NCI-H510A (cell line): ENCODE measurements around the gene CASP10.

Experiments
- DNase-seq: peaks from one replicate; lab custom pipeline; 2025; lab: John Stamatoyannopoulos, UW

The CASP10 gene

DNA sequence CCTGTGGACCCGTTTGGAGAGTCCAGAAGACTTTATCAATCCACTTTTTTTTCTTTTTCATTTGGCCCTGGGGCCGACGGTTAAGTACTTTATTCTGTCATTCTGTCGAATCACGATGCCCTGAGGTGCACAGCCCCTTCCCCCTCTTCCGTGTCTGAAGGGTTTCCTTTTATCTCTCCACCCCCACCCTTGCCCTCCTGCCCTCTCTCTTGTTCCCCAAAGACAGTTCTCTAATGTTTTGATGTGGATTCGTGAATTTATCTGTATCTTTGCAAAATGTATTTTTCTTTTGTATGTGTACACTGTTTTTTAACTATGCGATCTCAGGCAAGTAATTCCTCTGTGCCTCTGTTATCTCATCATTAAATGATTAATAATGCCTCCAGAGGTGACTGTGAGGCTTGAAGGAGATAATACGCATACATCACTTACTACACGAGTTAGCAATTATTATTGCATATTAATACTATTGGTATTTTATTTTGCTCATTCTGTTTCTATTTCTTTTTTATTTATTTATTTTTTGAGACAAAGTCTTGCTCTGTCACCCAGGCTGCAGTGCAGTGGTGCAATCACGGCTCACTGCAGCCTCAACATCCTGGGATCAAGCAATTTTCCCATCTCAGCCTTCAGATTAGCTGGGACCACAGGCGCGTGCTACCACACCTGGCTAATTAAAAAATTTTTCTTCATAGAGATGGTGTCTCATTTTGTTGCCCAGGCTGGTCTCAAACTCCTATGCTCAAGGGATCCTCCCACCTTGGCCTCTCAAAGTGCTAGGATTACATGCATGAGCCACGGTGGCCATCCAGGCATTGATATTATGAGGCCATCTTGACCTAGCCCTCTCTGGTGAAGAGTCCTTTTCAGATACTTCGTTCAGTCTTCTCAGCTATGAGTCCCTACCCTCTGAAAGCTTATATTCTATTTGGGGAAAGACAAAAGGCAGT is 76.0 kb downstream of the CASP10 start:
- DNase-seq: no peak

DNA sequence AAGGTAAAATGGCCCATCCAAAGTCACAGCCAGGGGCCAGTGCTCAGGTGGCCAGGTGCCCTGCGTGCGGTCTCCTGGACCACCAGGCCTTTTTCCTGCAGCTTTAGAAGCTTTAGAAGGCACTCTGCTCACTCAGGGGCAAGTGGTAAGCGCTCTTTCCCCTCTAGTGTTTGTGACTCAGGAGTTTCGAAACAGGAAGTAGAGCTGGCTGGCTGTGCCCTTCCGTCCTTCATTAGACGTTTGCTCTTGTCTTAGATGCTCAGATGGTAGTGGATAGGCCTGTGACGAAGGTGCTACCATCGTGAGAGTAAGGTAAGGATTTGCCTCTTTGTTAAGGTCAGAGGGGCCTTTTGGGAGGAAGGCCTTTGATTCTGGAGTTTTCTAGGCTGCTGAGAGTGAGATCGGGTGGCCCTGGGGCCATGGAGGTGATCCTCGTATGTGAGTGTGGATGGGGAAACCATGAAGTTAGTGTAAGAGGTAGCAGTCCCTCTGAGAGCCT is 77.4 kb downstream of the CASP10 start, which contains the start of gene CASP8:
TSS of gene CASP8 (plus strand) at position 235 of the 499 bp plus-strand sequence. CDS start 5,951 bp downstream, outside the sequence.
- DNase-seq: no peak

DNA sequence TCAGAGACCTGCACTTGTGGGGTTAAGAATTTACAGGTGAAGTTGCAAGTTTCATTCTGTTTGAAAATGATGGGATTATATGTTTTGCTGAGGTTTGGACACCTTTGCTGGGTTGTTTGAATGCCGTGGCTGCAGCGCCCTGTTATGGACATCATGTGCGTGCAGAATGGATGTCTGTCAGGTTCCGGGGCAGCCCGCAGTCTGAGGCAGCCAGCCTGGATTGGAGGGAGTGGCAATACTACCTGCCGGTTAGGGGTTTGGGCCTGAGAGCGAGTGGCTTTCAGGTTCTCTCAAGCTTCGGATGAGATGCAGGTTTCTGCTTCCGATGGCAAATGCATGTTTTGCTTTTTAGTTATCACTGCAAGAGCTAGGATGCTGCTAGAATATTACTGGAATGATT is 78.5 kb downstream of the CASP10 start:
- DNase-seq: no peak

DNA sequence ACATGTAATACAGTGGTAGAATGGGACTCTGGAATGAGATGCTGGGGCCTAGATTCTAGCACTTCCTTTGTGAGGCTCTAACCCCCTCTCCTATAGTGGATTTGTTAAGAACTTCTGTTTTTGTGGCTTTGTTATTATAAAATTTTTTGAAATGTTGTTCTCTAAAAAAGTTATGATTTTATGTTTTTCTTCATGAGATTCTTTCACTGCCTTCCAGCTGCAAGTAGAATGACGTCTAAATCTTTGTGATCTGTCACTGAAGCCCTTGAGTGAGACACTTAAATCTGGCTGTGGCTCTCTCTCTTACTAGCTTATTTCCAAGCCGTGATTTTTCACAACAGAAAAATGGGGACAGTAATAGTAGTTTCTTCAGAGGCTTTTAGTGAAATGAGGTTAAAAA is 79.0 kb downstream of the CASP10 start:
- no peak for DNase-seq

DNA sequence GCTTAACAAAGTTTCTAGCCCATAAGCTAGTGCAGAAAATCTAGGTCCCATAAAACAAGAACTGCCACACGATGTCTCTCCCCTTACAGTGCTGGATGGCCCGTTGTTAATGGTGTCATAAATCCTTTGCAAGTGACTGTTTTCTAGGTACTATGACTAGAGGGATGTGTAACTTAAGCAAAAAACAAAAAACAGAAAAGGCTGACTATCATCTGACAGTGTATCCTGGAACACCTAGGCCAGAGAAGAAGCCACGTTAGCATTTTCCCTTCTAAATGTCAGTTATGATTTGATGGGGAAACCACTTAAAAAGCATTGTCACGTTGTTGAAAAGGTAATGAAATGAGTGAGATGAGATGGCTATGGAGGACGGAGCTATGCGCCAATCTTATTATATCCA is 79.8 kb downstream of the CASP10 start:
- DNase-seq: no peak

DNA sequence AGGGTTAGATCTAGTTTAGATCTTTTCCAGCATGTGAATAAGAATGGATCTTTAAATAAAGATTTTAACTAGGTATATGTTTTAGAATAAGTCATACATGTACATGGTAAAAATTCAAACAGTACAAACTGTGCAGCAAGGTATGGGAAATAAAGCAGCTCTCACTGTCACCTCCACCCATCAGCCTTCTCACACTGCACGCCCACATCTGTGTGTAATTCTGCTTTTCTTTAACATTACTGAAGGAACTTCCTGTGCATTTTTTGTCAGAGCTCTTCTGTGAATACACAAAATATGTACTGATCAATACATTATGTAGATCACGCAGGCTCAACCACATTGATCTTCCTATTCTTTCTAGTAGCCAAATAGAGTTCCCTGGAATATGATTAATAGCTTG is 80.8 kb downstream of the CASP10 start:
- DNase-seq: no peak

DNA sequence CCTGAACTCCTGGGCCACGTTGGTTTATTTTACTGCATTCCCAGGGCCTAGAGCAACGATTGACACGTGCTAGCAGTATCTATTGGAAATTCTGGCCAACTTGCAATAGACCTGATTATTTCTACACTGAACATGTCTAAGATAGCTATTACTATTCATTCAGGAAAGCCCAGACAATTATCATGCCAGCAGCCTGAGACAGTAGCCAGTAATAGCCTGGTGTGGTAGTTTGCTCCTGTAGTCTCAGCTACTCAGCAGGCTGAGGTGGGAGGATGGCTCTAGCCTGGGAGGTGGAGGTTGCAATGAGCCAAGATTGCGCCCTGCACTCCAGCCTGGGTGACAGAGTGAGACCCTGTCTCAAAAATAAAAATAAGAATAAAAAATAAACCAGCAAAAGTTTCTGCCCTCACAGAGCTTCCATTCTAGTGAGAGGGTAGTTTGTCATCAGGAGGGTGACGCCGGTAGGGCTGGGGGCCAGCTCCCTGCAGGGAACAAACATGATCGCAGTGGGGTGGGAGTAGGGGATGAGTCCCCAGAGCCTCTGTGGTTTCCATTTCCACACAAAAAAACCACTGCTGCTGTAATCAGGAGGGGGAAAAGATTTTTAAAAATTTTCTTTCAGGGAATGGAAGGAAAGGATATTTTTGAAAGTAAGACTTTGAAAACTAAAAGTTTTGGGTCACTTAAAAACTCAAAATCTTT is 81.7 kb downstream of the CASP10 start:
- no peak for DNase-seq

DNA sequence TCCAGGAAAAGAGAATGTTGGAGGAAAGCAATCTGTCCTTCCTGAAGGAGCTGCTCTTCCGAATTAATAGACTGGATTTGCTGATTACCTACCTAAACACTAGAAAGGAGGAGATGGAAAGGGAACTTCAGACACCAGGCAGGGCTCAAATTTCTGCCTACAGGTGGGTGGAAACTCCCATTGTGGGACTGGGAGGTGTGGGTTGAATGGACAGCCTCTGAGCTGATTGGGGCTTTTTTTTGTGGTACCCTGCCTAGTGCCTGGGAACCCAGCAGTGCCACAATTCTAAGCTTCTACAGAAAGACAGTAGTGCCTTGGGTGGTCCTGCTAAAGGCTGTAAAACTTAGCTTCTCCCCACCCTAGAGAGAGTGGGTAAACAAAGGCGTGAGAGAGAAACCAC is 83.7 kb downstream of the CASP10 start:
- DNase-seq: no peak

DNA sequence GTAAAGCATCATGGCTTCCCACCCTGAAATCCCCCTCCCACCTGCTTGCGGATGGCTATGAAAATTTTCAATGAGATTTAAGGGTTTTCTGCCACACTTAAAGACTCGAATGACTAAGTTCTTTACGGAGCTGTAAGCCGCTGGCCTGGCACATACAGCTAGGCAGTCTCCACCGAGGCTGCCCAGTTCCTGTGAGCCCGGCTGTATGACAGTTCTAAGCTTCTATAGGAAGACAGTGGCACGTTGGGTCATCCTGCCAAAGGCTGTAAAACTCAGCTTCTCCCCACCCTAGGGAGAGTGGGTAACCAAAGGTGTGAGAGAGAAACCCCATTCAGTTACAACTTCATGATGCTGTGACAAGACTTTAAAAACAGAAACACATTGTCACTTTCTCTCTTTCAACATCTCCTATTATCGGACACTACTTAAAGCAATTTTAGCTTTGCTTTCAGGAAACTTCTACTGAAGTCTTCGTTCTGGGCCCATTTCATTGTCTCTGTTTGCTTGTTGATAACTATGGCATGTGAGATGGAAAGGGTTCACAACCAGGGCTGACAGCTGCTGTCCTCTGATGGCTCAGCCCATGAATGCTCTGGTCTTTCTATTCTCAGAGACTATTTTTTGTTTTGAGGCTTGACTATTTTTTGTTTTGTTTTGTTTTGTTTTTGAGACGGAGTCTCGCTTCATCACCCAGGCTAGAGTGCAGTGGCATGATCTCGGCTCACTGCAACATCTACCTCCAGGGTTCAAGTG is 84.5 kb downstream of the CASP10 start:
- no peak for DNase-seq

DNA sequence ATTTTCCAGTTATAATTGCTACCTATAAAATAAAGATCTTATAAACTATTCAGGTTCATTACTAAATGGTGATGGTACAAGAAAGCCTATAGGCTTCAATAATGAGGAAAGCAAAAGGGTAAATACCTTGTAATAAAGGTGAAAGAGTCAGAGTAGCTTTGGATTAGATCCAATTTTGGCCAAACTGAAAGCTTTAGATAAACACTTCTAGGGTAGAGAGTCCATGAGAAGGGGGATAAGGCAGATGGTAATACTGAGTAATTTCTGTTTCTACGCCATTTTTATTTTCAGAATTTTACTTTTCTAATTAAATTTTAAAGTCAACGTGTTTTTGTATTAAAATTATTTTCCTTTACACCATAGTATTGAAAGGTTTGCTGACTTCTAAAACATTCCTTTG is 86.8 kb downstream of the CASP10 start:
- DNase-seq: no peak

DNA sequence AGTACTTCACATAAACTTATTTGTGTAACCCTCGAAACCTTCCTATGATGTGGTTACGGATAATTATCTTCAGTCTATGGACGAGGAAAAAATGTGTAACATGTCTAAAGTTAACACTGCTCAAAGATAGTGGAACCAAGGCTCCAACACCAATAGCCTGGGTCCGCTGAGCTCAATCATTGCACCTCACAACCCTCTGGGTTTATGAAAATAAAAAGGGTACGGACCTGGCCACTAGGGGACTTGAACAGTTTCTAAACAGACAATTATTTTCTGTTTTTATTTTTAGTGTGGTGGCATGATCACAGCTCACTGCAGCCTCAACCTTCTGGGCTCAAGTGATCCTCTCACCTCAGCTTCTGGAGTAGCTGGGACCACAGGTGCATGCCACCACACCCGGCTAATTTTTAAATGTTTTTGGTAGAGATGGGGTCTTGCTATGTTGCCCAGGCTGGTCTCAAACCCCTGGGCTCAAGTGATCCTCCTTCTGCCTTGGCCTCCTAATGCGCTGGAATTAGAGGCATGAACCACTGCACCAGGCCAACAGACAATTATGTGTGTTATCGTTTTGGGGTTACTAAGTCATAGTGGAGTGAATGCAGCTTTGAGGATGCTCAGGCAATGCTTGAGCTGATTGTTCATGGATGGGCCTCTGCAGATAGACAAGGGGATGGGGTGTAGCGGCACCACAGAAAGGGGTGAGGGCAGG is 87.5 kb downstream of the CASP10 start:
- no peak for DNase-seq

DNA sequence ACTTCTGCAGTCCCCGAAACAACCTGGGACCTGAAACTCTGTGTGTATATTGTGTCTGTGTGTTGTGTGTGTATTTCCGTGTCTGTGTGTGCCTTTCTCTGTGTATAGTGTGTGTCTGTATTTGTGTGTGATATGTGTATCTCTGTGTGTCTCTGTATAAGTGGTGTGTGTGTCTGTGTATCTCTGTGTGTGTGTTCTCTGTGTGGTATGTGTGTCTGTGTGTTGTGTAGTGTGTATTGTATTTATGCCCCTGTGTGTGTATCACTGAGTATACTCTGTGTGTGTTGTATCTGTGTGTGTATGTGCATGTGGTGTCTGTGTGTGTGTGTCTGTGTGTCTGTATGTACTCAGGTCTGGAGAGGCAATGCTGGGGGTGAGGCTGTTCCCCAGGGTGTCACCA is 89.0 kb downstream of the CASP10 start:
- DNase-seq: no peak

DNA sequence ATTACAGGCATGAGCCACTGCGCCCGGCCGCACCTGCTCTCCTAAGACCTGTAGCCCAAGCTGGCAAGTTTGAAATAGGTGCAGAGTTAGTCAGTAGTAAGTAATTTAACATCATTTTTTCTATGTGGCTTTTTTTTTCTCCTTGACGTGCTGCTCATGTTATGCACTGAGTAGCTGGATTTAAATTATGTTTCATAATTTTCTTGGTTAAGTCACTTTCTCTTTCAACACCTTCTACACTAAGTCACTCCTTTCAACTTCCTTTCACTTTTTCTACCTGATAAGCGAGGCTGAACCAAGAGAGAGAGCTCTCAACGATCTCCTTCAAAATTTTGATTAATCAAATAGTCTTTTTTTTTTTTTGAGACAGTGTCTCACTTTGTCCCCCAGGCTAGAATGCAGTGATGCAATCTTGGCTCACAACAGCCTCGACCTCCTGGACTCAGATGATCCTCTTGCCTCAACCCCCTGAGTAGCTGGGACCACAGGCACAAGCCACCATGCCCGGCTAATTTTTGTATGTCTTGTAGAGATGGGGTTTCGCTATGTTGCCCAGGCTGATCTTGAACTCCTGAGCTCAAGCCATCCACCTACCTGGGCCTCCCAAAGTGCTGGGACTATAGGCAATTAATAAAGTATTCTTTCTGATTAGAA is 90.5 kb downstream of the CASP10 start:
- no peak for DNase-seq

DNA sequence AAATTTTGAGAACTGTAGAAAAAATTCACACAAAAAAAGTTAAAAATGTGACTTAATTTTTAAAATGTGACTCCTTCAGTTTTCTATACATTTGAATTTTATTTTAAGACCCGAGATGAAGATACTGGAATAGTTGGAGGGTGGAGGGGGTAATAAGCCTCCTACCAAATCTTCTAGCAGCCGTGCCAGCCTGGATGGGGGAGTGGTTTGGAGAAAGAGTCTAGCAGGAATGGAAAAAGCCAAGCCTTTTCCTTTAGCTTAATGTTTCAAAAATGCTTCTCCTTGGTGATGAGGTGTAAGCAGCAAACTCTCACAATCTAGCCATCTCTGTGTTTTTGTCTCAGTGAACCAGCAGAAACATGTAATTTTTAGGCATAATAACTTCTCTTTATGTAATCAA is 92.1 kb downstream of the CASP10 start:
- no peak for DNase-seq

DNA sequence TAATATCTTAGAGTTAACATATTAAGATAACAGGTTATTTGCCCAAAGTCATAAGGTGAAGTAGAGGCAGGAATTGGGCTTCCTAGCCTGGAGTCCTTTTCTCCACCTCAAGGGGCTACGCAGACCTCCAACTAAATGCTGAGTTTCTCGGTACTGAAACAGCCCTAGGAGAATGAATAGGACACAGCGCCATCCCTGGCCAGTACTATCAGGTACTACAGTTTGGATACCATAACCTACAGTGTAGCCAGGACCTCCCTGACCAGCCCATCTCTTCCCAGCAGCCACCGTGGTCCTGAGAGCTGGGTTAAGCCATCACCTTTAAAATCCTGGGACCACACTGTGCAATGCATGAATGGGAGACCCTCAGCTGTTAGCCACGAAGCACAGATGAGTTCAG is 93.0 kb downstream of the CASP10 start:
- DNase-seq: no peak

DNA sequence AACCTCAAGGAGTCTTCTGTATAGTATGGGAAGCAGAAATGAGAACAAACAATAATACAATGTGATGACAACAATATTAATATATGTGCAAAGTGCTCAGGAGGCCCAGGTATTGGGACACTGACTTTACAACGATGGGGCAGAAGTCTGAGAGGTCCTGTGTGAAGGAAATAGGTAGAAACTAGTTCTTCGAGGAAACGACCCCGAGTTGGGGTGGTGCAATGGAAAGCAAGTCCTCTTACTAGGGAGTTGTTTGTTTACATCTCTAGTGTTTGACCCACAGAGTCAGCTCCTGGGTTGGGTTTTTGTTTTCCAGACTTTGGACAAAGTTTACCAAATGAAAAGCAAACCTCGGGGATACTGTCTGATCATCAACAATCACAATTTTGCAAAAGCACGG is 93.6 kb downstream of the CASP10 start:
- no peak for DNase-seq
